Esophagus muscularis mucosa (tissue), 4 donors: ENCODE data around the gene AUP1. TPM values are rescaled to one million over a fixed set of nuclear protein-coding genes. Genes with fewer than 3 reads are reported as not detected.
A peak's percentile ranks its signal among the peaks of the same experiment; 100 is the strongest.

Experiments used
- DNase-seq: peaks from one replicate; pipeline ENCODE4 v3.0.0-alpha.2; 2017; ENCODE audit errors: extremely low spot score
- H3K27ac ChIP-seq, 4 donors: fragments of 200-600 bp; sonication (generic); replicated peaks in 1 of 4; 1 replicate in 3 of 4; 2 replicates in 1 of 4; pipeline ENCODE4 v1.5.1; 2016 to 2019; ENCODE audit warnings: mild to moderate bottlenecking in 1 of 4
- H3K27me3 ChIP-seq, 4 donors: fragments of 200-600 bp; sonication (generic); one replicate each; pipeline versions ENCODE4 v1.5.1 to v1.6.0; 2016 to 2019
- H3K36me3 ChIP-seq, 4 donors: fragments of 200-600 bp; sonication (generic); one replicate each; pipeline ENCODE4 v1.5.1; 2016 to 2019
- H3K4me1 ChIP-seq, 4 donors: fragments of 200-600 bp; sonication (generic); one replicate each; pipeline ENCODE4 v1.5.1; 2016 to 2019
- H3K4me3 ChIP-seq, 4 donors: fragments of 200-600 bp; sonication (generic); 1 replicate in 2 of 4; 2 replicates in 2 of 4; pipeline ENCODE4 v1.5.1; 2016 to 2019; ENCODE audit warnings: mild to moderate bottlenecking in 4 of 4, moderate library complexity in 1 of 4
- H3K9me3 ChIP-seq, 4 donors: fragments of 200-600 bp; sonication (generic); 1 replicate in 3 of 4; 2 replicates in 1 of 4; pipeline ENCODE4 v1.5.1; 2016 to 2019
- CTCF ChIP-seq, 3 experiments: fragments of 200-600 bp in 2 of 3; fragments of 450-650 bp in 1 of 3; sonication (generic) in 2 of 3; IDR thresholded peaks; one replicate each; pipeline ENCODE4 v1.5.1; 2017 to 2019; ENCODE audit warnings: antibody characterized with exemption in 3 of 3, mild to moderate bottlenecking in 2 of 3, moderate library complexity in 1 of 3
- EP300 ChIP-seq: sonication (generic); formaldehyde crosslinking; IDR thresholded peaks from one replicate; pipeline ENCODE4 v1.6.1; 2017; ENCODE audit warnings: antibody characterized with exemption
- POLR2A ChIP-seq: fragments of 450-650 bp; IDR thresholded peaks from one replicate; pipeline ENCODE4 v1.6.1; 2017; ENCODE audit warnings: antibody characterized with exemption, moderate library complexity, mild to moderate bottlenecking, low read depth
- POLR2AphosphoS5 ChIP-seq, 2 donors: sonication (generic); formaldehyde crosslinking; IDR thresholded peaks; one replicate each; pipeline ENCODE4 v1.6.1; 2017; ENCODE audit warnings: antibody characterized with exemption in 2 of 2
- WGBS: methylation state at CpG from one replicate; pipeline ENCODE4 v1.1.5; 2018; 5-methylcytosine and 5-hydroxymethylcytosine counted together
- intact Hi-C: fragments of 100-400 bp; cut with DNase I; formaldehyde crosslinking; loops from one replicate; pipeline ENCODE4 v1.15.1; 2023
- total RNA-seq, 4 donors: library from RNA; depleted of rRNA; stranded (reverse); fragments of >200 nt; gene quantifications; one replicate each; pipeline versions ENCODE4 v1.1.0 to v1.2.1, GENCODE V29; 2016

The AUP1 gene
- total RNA-seq, 4 donors from 2014 or later, result 83.6 to 95.1 (median 89.6) TPM

GRCh38 chr2:74512744-74513604 is 16.5 kb downstream of the AUP1 start:
- TF ChIP-seq EP300, result no peak
- no peak for TF ChIP-seq CTCF (IDR thresholded peaks at IDR 0.05)
- TF ChIP-seq POLR2A, result no peak
- no peak for TF ChIP-seq POLR2AphosphoS5 (IDR thresholded peaks at IDR 0.05)
- WGBS, result 10% methylated on average over 6 of the region's 36 CpGs
- no peak overlapping the region for H3K4me3 ChIP-seq
- peaks cover 18 to 95% (median 60%) of the 10 kb centered on the region in 4 donors for H3K27me3 ChIP-seq
- H3K4me1 ChIP-seq, result peaks cover 31 to 37% (median 37%) of the 10 kb centered on the region in 4 donors
- no peak for DNase-seq
- intact Hi-C loops, result no loop called here
- H3K36me3 ChIP-seq, result no peaks in the 10 kb centered on the region
- no peak overlapping the region for H3K27ac ChIP-seq
- H3K9me3 ChIP-seq, result no peaks in the 10 kb centered on the region

GRCh38 chr2:74511104-74511989 is 18.2 kb downstream of the AUP1 start:
- Histone ChIP-seq H3K27me3 (peaks cover 18 to 78% (median 53%) of the 10 kb centered on the region in 4 donors), H3K9me3 (no peaks in the 10 kb centered on the region), H3K4me3 (no peak overlapping the region), H3K27ac (no peak overlapping the region), H3K4me1 (peaks cover 34 to 45% (median 44%) of the 10 kb centered on the region in 4 donors), H3K36me3 (peaks cover 0 to under 1% (median under 1%) of the 10 kb centered on the region in 4 donors)
- no peak for TF ChIP-seq POLR2A
- no peak for TF ChIP-seq CTCF (IDR thresholded peaks at IDR 0.05)
- no peak for TF ChIP-seq POLR2AphosphoS5 (IDR thresholded peaks at IDR 0.05)
- no peak for TF ChIP-seq EP300
- intact Hi-C loops, result no loop called here
- WGBS, result 47% methylated on average over 11 of the region's 11 CpGs
- no peak for DNase-seq

DNA sequence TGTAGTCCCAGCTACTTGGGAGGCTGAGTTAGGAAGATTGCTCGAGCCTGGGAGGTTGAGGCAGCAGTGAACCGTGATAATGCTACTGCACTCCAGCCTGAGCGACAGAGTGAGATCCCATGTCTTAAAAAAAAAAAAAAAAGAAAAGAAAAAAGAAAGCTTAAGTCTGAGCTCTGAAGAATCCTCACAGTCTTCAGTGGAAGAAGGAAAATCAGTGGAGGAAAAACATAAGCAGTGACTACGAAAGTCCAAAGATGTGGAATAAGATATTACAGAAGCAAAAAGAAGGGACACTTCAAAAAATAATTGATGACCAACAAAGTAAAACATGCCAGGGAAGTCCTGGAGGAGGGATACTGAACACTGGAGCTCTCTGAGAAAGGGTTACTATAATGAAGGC is 19.2 kb downstream of the AUP1 start:
- intact Hi-C loops, result no loop called here
- H3K4me3 ChIP-seq, result no peak overlapping the region
- peaks cover 18 to 78% (median 42%) of the 10 kb centered on the region in 4 donors for H3K27me3 ChIP-seq
- TF ChIP-seq EP300 (no peak), POLR2AphosphoS5 (IDR thresholded peaks at IDR 0.05) (no peak), CTCF (IDR thresholded peaks at IDR 0.05) (no peak), POLR2A (no peak)
- WGBS, result 79% methylated on average over 4 of the region's 4 CpGs
- no peaks in the 10 kb centered on the region for H3K9me3 ChIP-seq
- no peak overlapping the region for H3K27ac ChIP-seq
- H3K4me1 ChIP-seq, result peaks cover 33 to 45% (median 44%) of the 10 kb centered on the region in 4 donors
- DNase-seq, result no peak
- peaks cover 0 to 11% (median 9%) of the 10 kb centered on the region in 4 donors for H3K36me3 ChIP-seq

DNA sequence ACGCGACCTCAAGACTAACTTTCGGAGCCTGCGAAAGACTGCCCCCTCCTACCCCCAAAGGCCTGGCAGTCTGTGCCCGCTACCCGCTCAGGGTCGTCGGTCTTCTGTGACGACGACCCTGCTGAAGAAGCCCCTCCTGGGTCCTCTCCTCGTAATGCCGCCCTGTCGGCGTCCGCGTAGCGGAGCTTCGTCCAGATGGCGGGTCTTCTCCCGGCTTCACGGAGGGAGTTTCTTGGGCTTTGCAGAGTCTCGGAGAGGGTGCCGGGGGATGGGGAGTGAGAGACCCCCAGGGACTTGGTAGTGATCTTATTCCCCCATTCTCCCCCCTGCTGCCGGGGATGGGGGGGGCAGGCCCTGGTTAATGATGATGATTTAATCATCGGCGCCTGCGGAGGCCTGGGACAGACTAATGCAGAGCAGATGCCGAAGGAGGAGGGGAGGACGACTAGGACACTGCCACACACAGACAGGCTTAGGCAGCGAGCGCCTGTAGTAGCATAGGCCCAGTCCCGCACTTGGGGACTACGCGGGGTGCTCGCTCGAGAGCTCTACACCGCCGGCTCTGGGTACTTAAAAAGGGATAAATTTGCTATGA is 21.5 kb downstream of the AUP1 start:
- peaks cover 0 to 21% (median 18%) of the 10 kb centered on the region in 4 donors for H3K36me3 ChIP-seq
- intact Hi-C loops, result no loop called here
- no peak for DNase-seq
- H3K27me3 ChIP-seq, result peaks cover under 1 to 75% (median 21%) of the 10 kb centered on the region in 4 donors
- 19% methylated on average over 24 of the region's 38 CpGs for WGBS
- no peaks in the 10 kb centered on the region for H3K9me3 ChIP-seq
- H3K4me3 ChIP-seq, result peak overlapping the region; percentile 71 to 99 (median 86)
- peaks cover 32 to 48% (median 43%) of the 10 kb centered on the region in 4 donors for H3K4me1 ChIP-seq
- no peak for TF ChIP-seq POLR2A
- no peak for TF ChIP-seq CTCF (IDR thresholded peaks at IDR 0.05)
- no peak for TF ChIP-seq EP300
- TF ChIP-seq POLR2AphosphoS5 (IDR thresholded peaks at IDR 0.05), result no peak
- peak overlapping the region; percentile 92 to 99 (median 99) for H3K27ac ChIP-seq
